GM12864 (cell line): Measurements from ENCODE around the gene MGST3.

Experiments
- DNase-seq: peaks from one replicate; pipeline ENCODE4 v3.0.0-alpha.2; 2011; ENCODE audit warnings: low read depth
- H3K4me3 ChIP-seq: 2 replicates; pipeline ENCODE4 v1.5.1; 2011; ENCODE audit warnings: mild to moderate bottlenecking, low read depth, low read length, control low read depth
- CTCF ChIP-seq: IDR thresholded peaks from 2 replicates; pipeline ENCODE4 v1.5.1; 2011; ENCODE audit warnings: low read depth, mild to moderate bottlenecking, moderate library complexity, low read length, control low read depth, inconsistent platforms; ENCODE audit errors: missing control alignments

Gene MGST3

GRCh38 chr1:165629151-165629550, 1.9 kb upstream of the MGST3 start:
- DNase-seq = no peak
- H3K4me3 ChIP-seq = no peak overlapping the region
- no peak for TF ChIP-seq CTCF

GRCh38 chr1:165629848-165630628, 996 bp upstream of the MGST3 start:
- DNase-seq = no peak
- peak overlapping the region; percentile 76 for H3K4me3 ChIP-seq

GRCh38 chr1:165631342-165632151, 513 bp downstream of the MGST3 start:
- DNase-seq = no peak
- TF ChIP-seq CTCF = no peak
- peak overlapping the region; percentile 76 for H3K4me3 ChIP-seq

More at GRCh38 chr1:165629848-165630628, 996 bp upstream of the MGST3 start:
- no peak for TF ChIP-seq CTCF

- no peak for TF ChIP-seq CTCF
- peak overlapping the region; percentile 76; the same call in 1 of the 2 replicates for H3K4me3 ChIP-seq
- no peak for DNase-seq
These were observed 1.1 kb downstream of the MGST3 start for GRCh38 chr1:165632152-165632469.

- TF ChIP-seq CTCF = no peak
- no peak for DNase-seq
- no peak overlapping the region; the same call in 1 of the 2 replicates for H3K4me3 ChIP-seq
These were observed 1.5 kb downstream of the MGST3 start for GRCh38 chr1:165632491-165632890.

GRCh38 chr1:165633614-165634013, 2.6 kb downstream of the MGST3 start:
- no peak for TF ChIP-seq CTCF
- DNase-seq = no peak
- H3K4me3 ChIP-seq = no peak overlapping the region
